HEK293 (cell line): ENCODE measurements around the gene TDRD1.
A peak's percentile ranks its signal among the peaks of the same experiment; 100 is the strongest.

Experiments
- CTCF ChIA-PET: fragments of 350-600 bp; formaldehyde crosslinking; extraction: SDS; loops from one replicate; lab custom pipeline; 2021; ENCODE audit warnings: antibody characterized with exemption; lab: Yijun Ruan, JAX
- POLR2A ChIA-PET: fragments of 300-600 bp; formaldehyde crosslinking; extraction: SDS; loops from one replicate; lab custom pipeline; 2020; ENCODE audit warnings: antibody characterized with exemption, inconsistent platforms; lab: Yijun Ruan, JAX
- H3K27ac ChIP-seq: fragments of 200-500 bp; sonication (Bioruptor generic); 2 replicates; pipeline ENCODE4 v1.5.1; 2014; ENCODE audit warnings: low read depth, low read length, control low read depth, inconsistent platforms; ENCODE audit errors: extremely low read depth
- H3K36me3 ChIP-seq, 2 experiments: fragments of 200-500 bp in 1 of 2; sonication (Bioruptor generic) in 1 of 2; 1 replicate in 1 of 2; 2 replicates in 1 of 2; pipeline ENCODE4 v1.5.1; 2014 to 2017; ENCODE audit warnings: inconsistent platforms in 2 of 2, low read length in 2 of 2; ENCODE audit not compliant: control insufficient read depth in 2 of 2, insufficient read depth in 1 of 2
- H3K4me1 ChIP-seq: fragments of 200-500 bp; sonication (Bioruptor generic); 2 replicates; pipeline ENCODE4 v1.5.1; 2014; ENCODE audit warnings: mild to moderate bottlenecking, low read length, inconsistent platforms; ENCODE audit not compliant: control insufficient read depth, insufficient read depth
- H3K4me3 ChIP-seq: 2 replicates; pipeline ENCODE4 v1.5.1; 2011; ENCODE audit warnings: low read depth, mild to moderate bottlenecking, control low read depth, low read length, moderate library complexity
- H3K9me3 ChIP-seq: fragments of 200-500 bp; sonication (Bioruptor generic); 2 replicates; pipeline ENCODE4 v1.5.1; 2014; ENCODE audit warnings: low read depth, low read length, inconsistent platforms; ENCODE audit not compliant: control insufficient read depth, insufficient read depth
- MYNN ChIP-seq: fragments of 450-650 bp; formaldehyde crosslinking; IDR thresholded peaks from 2 replicates; pipeline ENCODE4 v1.5.1; 2016; ENCODE audit warnings: missing biosample characterization, missing genetic modification characterization, borderline replicate concordance
- OSR2 ChIP-seq: fragments of 450-650 bp; formaldehyde crosslinking; IDR thresholded peaks from 2 replicates; pipeline ENCODE4 v1.5.1; 2016; ENCODE audit warnings: missing biosample characterization, missing genetic modification characterization
- PRDM1 ChIP-seq: fragments of 450-650 bp; formaldehyde crosslinking; IDR thresholded peaks from 2 replicates; pipeline ENCODE4; 2016; ENCODE audit warnings: missing biosample characterization, missing genetic modification characterization
- PRDM2 ChIP-seq: fragments of 450-650 bp; formaldehyde crosslinking; IDR thresholded peaks from 2 replicates; pipeline ENCODE4 v1.5.1; 2016; ENCODE audit warnings: missing biosample characterization, missing genetic modification characterization, borderline replicate concordance
- SETDB1 ChIP-seq: IDR thresholded peaks from one replicate; pipeline ENCODE4 v1.6.1; 2017; ENCODE audit warnings: mild to moderate bottlenecking, low read length, moderate library complexity, mixed read lengths; ENCODE audit not compliant: insufficient read length
- ZBTB10 ChIP-seq: fragments of 450-650 bp; formaldehyde crosslinking; IDR thresholded peaks from 2 replicates; pipeline ENCODE4 v1.5.1; 2016; ENCODE audit warnings: missing biosample characterization, missing genetic modification characterization
- ZNF239 ChIP-seq: fragments of 450-650 bp; formaldehyde crosslinking; IDR thresholded peaks from 2 replicates; pipeline ENCODE4 v1.5.1; 2016; ENCODE audit warnings: missing biosample characterization, missing genetic modification characterization
- ZNF362 ChIP-seq: fragments of 450-650 bp; formaldehyde crosslinking; IDR thresholded peaks from 2 replicates; pipeline ENCODE4 v1.5.1; 2016; ENCODE audit warnings: missing biosample characterization, missing genetic modification characterization
- ZNF37A ChIP-seq: fragments of 450-650 bp; IDR thresholded peaks from 2 replicates; pipeline ENCODE4 v1.5.1; 2018; ENCODE audit warnings: missing biosample characterization, missing genetic modification characterization
- ZNF747 ChIP-seq: fragments of 450-650 bp; formaldehyde crosslinking; IDR thresholded peaks from 2 replicates; pipeline ENCODE4 v1.5.1; 2016; ENCODE audit warnings: missing biosample characterization, missing genetic modification characterization

TDRD1 gene

GRCh38 chr10:114228156-114228555 is 49.0 kb downstream of the TDRD1 start (continued):
- TF ChIP-seq ZBTB10 (tag by site-specific recombination): no peak
- peak; percentile 47; the same call in 1 of the 2 replicates for TF ChIP-seq OSR2 (tag by site-specific recombination)
- TF ChIP-seq ZNF747: no peak

- CTCF ChIA-PET: interaction anchor here (0.8 to 1.1 kb wide), 3 partner anchors 10 to 471 kb away, joined by 3 to 10 read pairs (median 3); no protein-coding TSS in a partner anchor
- POLR2A ChIA-PET: no interaction called here
- TF ChIP-seq ZNF747: no peak
- no peak for TF ChIP-seq ZNF239 (tag by site-specific recombination)
- TF ChIP-seq PRDM2 (tag by site-specific recombination): no peak
- TF ChIP-seq PRDM1: no peak
- 0 out of 2 replicates have a peak, but pooled peaks have one; percentile 8 for TF ChIP-seq ZNF362 (tag by site-specific recombination)
- H3K9me3 ChIP-seq: no peaks in the 10 kb centered on the region
- H3K4me3 ChIP-seq: no peak overlapping the region
- H3K36me3 ChIP-seq: no peaks in the 10 kb centered on the region
- H3K4me1 ChIP-seq: 0 out of 2 replicates have a peak, but pooled peaks cover 3% of the 10 kb centered on the region
- H3K27ac ChIP-seq: no peak overlapping the region
Measured at GRCh38 chr10:114232561-114233176, 53.5 kb downstream of the TDRD1 start.

- ChIA-PET CTCF (interaction anchor here (0.5 to 0.8 kb wide), 2 partner anchors 470 to 1784 kb away, joined by 3 to 5 read pairs; no protein-coding TSS in a partner anchor), POLR2A (no interaction called here)
- no peaks in the 10 kb centered on the region for H3K9me3 ChIP-seq
- TF ChIP-seq ZNF37A (tag by site-specific recombination) (no peak), PRDM2 (tag by site-specific recombination) (no peak), MYNN (tag by site-specific recombination) (peak; percentile 68), SETDB1 (no peak)
- no peaks in the 10 kb centered on the region for H3K36me3 ChIP-seq
- no peak overlapping the region for H3K4me3 ChIP-seq
- H3K27ac ChIP-seq: no peak overlapping the region
- H3K4me1 ChIP-seq: 0 out of 2 replicates have a peak, but pooled peaks cover 3% of the 10 kb centered on the region
Measured at GRCh38 chr10:114233482-114233881, 54.3 kb downstream of the TDRD1 start.
